ENCODE results near the gene LAMTOR3. TPM values are rescaled to one million over a fixed set of nuclear protein-coding genes. Genes with fewer than 3 reads are reported as not detected.

The LAMTOR3 gene
- polyA plus RNA-seq, 1 of the 3 experiments (the other 2 are of a cell fraction): 20.8 TPM

DNA sequence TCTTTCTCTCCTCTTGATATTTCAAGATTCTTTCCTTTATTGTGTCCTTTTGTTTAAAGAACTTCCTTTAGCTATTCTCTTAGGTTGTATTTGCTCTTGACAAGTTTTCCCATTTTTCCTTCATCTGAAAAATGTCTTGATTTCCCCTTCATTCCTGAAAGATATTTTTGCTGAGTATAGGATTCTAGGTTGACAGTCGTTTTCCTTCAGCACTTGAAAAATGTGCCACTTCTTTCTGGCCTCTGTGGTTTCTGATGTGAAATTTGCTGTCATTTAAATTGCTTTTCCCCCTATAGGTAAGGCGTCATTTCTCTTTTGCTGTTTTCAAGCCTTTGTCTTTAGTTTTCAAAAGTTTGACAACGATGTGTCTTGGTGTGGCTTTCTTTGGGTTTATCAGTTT lies 23.3 kb upstream of the LAMTOR3 start:
- no peaks in the 10 kb centered on the region for H3K9me2 ChIP-seq
- no peaks in the 10 kb centered on the region for H4K20me1 ChIP-seq (ENCODE audit: insufficient read depth)
- H3K27ac ChIP-seq (ENCODE audit: low read depth in 2 of 2, low read length in 1 of 2): no peak overlapping the region
- 94% methylated on average over 3 of the region's 3 CpGs for WGBS (ENCODE audit: low lambda C conversion rate)
- no peak overlapping the region; a peak in 1 of 4 replicates for H3K4me3 ChIP-seq (ENCODE audit: low read depth in 2 of 2, low read length in 1 of 2)
- TF ChIP-seq, protein P1, sequence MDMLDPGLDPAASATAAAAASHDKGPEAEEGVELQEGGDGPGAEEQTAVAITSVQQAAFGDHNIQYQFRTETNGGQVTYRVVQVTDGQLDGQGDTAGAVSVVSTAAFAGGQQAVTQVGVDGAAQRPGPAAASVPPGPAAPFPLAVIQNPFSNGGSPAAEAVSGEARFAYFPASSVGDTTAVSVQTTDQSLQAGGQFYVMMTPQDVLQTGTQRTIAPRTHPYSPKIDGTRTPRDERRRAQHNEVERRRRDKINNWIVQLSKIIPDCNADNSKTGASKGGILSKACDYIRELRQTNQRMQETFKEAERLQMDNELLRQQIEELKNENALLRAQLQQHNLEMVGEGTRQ (IDR thresholded peaks at IDR 0.05; ENCODE audit: borderline replicate concordance, low read depth, low read length): no peak
- TF ChIP-seq, protein P2, sequence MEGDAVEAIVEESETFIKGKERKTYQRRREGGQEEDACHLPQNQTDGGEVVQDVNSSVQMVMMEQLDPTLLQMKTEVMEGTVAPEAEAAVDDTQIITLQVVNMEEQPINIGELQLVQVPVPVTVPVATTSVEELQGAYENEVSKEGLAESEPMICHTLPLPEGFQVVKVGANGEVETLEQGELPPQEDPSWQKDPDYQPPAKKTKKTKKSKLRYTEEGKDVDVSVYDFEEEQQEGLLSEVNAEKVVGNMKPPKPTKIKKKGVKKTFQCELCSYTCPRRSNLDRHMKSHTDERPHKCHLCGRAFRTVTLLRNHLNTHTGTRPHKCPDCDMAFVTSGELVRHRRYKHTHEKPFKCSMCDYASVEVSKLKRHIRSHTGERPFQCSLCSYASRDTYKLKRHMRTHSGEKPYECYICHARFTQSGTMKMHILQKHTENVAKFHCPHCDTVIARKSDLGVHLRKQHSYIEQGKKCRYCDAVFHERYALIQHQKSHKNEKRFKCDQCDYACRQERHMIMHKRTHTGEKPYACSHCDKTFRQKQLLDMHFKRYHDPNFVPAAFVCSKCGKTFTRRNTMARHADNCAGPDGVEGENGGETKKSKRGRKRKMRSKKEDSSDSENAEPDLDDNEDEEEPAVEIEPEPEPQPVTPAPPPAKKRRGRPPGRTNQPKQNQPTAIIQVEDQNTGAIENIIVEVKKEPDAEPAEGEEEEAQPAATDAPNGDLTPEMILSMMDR (IDR thresholded peaks at IDR 0.05): no peak
- no peak for TF ChIP-seq GABPA (IDR thresholded peaks at IDR 0.05; ENCODE audit: low read depth)
- H3K27me3 ChIP-seq (ENCODE audit: insufficient read depth): no peaks in the 10 kb centered on the region
- H3K4me2 ChIP-seq: no peak overlapping the region
- H3K79me2 ChIP-seq (ENCODE audit: insufficient read depth): peaks cover 16% of the 10 kb centered on the region; the same call in 1 of the 2 replicates
- CTCF ChIA-PET: no interaction called here
- no peak for DNase-seq
- no peak overlapping the region for H3K9ac ChIP-seq
- POLR2A ChIA-PET: interaction anchor here (1.3 kb wide), 1 partner anchor 23 kb away, joined by 3 read pairs; the partner anchor contains the start of gene LAMTOR3
- no peaks in the 10 kb centered on the region for H3K4me1 ChIP-seq (ENCODE audit: control insufficient read depth in 1 of 2, insufficient read depth in 2 of 2, low read depth in 1 of 2, low read length in 1 of 2)
- no peak overlapping the region for H2AFZ ChIP-seq (ENCODE audit: low read depth)
- no peaks in the 10 kb centered on the region for H3K9me3 ChIP-seq
- H3F3A ChIP-seq (replicated peaks; ENCODE audit: insufficient read depth): peaks cover 17% of the 10 kb centered on the region
- peaks cover 61 to 68% of the 10 kb centered on the region in 2 experiments for H3K36me3 ChIP-seq (replicated peaks in 1 of 2; ENCODE audit: control insufficient read depth in 1 of 2, insufficient read depth in 2 of 2, low read length in 1 of 2)

DNA sequence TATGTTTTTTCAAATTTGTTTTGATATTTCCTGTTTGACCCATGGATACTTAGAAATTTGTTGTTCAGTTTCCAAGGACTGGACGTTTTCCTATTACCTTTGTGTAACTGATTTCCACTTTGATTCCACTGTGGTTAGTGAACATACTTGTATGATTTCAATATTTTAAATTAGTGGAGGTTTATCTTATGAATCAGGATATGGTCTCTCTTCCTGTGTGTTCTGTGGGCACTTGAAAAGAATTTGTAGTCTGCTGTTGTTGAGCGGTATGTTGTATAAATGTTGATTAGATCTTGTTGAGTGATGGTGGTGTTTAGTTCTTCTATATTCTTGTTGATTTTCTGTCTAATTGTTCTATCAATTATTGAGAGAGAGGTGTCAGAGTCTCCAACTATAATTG lies 21.2 kb upstream of the LAMTOR3 start:
- no peaks in the 10 kb centered on the region for H3K4me1 ChIP-seq (ENCODE audit: control insufficient read depth in 1 of 2, insufficient read depth in 2 of 2, low read depth in 1 of 2, low read length in 1 of 2)
- H3K27me3 ChIP-seq (ENCODE audit: insufficient read depth): no peaks in the 10 kb centered on the region
- peak overlapping the region in 1 of 2 experiments; percentile 20; a peak in 1 of 4 replicates for H3K27ac ChIP-seq (ENCODE audit: low read depth in 2 of 2, low read length in 1 of 2)
- no peak for DNase-seq
- no peak overlapping the region for H3K9ac ChIP-seq
- peaks cover 50 to 52% of the 10 kb centered on the region in 2 experiments for H3K36me3 ChIP-seq (replicated peaks in 1 of 2; ENCODE audit: control insufficient read depth in 1 of 2, insufficient read depth in 2 of 2, low read length in 1 of 2)
- TF ChIP-seq RFX5 (IDR thresholded peaks at IDR 0.05; ENCODE audit: low read length): no peak
- TF ChIP-seq, protein P3, sequence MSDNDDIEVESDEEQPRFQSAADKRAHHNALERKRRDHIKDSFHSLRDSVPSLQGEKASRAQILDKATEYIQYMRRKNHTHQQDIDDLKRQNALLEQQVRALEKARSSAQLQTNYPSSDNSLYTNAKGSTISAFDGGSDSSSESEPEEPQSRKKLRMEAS (IDR thresholded peaks at IDR 0.05; ENCODE audit: low read depth): no peak
- no peak for TF ChIP-seq MEF2A (IDR thresholded peaks at IDR 0.05; ENCODE audit: borderline replicate concordance, low read depth)
- no peak for TF ChIP-seq EP300 (IDR thresholded peaks at IDR 0.05; ENCODE audit: borderline replicate concordance in 1 of 2, low read depth in 1 of 2, low read length in 1 of 2)
- TF ChIP-seq FOXM1 (IDR thresholded peaks at IDR 0.05; ENCODE audit: low read depth): no peak
- TF ChIP-seq, protein P4, sequence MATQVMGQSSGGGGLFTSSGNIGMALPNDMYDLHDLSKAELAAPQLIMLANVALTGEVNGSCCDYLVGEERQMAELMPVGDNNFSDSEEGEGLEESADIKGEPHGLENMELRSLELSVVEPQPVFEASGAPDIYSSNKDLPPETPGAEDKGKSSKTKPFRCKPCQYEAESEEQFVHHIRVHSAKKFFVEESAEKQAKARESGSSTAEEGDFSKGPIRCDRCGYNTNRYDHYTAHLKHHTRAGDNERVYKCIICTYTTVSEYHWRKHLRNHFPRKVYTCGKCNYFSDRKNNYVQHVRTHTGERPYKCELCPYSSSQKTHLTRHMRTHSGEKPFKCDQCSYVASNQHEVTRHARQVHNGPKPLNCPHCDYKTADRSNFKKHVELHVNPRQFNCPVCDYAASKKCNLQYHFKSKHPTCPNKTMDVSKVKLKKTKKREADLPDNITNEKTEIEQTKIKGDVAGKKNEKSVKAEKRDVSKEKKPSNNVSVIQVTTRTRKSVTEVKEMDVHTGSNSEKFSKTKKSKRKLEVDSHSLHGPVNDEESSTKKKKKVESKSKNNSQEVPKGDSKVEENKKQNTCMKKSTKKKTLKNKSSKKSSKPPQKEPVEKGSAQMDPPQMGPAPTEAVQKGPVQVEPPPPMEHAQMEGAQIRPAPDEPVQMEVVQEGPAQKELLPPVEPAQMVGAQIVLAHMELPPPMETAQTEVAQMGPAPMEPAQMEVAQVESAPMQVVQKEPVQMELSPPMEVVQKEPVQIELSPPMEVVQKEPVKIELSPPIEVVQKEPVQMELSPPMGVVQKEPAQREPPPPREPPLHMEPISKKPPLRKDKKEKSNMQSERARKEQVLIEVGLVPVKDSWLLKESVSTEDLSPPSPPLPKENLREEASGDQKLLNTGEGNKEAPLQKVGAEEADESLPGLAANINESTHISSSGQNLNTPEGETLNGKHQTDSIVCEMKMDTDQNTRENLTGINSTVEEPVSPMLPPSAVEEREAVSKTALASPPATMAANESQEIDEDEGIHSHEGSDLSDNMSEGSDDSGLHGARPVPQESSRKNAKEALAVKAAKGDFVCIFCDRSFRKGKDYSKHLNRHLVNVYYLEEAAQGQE (IDR thresholded peaks at IDR 0.05; ENCODE audit: low read depth, low read length): no peak
- TF ChIP-seq, protein P2 (IDR thresholded peaks at IDR 0.05): no peak
- TF ChIP-seq GATA2 (CRISPR knock-in tag; IDR thresholded peaks at IDR 0.05): no peak
- no peak for TF ChIP-seq RAD21 (IDR thresholded peaks at IDR 0.05; ENCODE audit: low read length)
- TF ChIP-seq, protein P5, sequence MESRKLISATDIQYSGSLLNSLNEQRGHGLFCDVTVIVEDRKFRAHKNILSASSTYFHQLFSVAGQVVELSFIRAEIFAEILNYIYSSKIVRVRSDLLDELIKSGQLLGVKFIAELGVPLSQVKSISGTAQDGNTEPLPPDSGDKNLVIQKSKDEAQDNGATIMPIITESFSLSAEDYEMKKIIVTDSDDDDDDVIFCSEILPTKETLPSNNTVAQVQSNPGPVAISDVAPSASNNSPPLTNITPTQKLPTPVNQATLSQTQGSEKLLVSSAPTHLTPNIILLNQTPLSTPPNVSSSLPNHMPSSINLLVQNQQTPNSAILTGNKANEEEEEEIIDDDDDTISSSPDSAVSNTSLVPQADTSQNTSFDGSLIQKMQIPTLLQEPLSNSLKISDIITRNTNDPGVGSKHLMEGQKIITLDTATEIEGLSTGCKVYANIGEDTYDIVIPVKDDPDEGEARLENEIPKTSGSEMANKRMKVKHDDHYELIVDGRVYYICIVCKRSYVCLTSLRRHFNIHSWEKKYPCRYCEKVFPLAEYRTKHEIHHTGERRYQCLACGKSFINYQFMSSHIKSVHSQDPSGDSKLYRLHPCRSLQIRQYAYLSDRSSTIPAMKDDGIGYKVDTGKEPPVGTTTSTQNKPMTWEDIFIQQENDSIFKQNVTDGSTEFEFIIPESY (IDR thresholded peaks at IDR 0.05; ENCODE audit: borderline replicate concordance, low read depth): no peak
- TF ChIP-seq POLR2AphosphoS5 (IDR thresholded peaks at IDR 0.05; ENCODE audit: low read depth, low read length): no peak
- TF ChIP-seq JUND (IDR thresholded peaks at IDR 0.05): no peak
- no peak for TF ChIP-seq RXRA (IDR thresholded peaks at IDR 0.05; ENCODE audit: borderline replicate concordance, low read depth)
- TF ChIP-seq TEAD4 (IDR thresholded peaks at IDR 0.05; ENCODE audit: borderline replicate concordance, insufficient read depth): no peak
- TF ChIP-seq YY1 (IDR thresholded peaks at IDR 0.05; ENCODE audit: low read depth): no peak
- WGBS (ENCODE audit: low lambda C conversion rate): 69% methylated on average over 2 of the region's 2 CpGs
- ChIA-PET CTCF (no interaction called here), POLR2A (no interaction called here)
- no peaks in the 10 kb centered on the region for H3K9me3 ChIP-seq
- H3K4me2 ChIP-seq: no peak overlapping the region
- H2AFZ ChIP-seq (ENCODE audit: low read depth): no peak overlapping the region
- H4K20me1 ChIP-seq (ENCODE audit: insufficient read depth): no peaks in the 10 kb centered on the region
- peaks cover 19% of the 10 kb centered on the region; the same call in 1 of the 2 replicates for H3K79me2 ChIP-seq (ENCODE audit: insufficient read depth)
- peaks cover 6% of the 10 kb centered on the region for H3F3A ChIP-seq (replicated peaks; ENCODE audit: insufficient read depth)
- no peaks in the 10 kb centered on the region for H3K9me2 ChIP-seq
- H3K4me3 ChIP-seq (ENCODE audit: low read depth in 2 of 2, low read length in 1 of 2): no peak overlapping the region

Data from SK-N-SH (cell line).